Midbrain (tissue), 1 donor: Measurements from ENCODE around the gene PRMT2.
"Not testable (repeated sequence)": the region's sequence is repeated elsewhere in the genome, so short reads cannot be mapped to it uniquely, and the experiment has no call there.

Experiments used
- DNase-seq: peaks from one replicate; lab custom pipeline; 2025; lab: John Stamatoyannopoulos, UW

Gene PRMT2

GRCh38 chr21:46617267-46618051 lies 18.0 kb upstream of the PRMT2 start:
- DNase-seq, result no peak

GRCh38 chr21:46618738-46619379 lies 16.6 kb upstream of the PRMT2 start:
- no peak for DNase-seq

GRCh38 chr21:46619846-46620245 lies 15.6 kb upstream of the PRMT2 start:
- no peak for DNase-seq

- no peak for DNase-seq
Measured at GRCh38 chr21:46620846-46621245, 14.6 kb upstream of the PRMT2 start.

- peak; percentile 87 for DNase-seq
Measured at GRCh38 chr21:46621457-46622182, 13.9 kb upstream of the PRMT2 start.

- peak; percentile 89 for DNase-seq
Measured at GRCh38 chr21:46622226-46622625, 13.2 kb upstream of the PRMT2 start.

- peak; percentile 16 for DNase-seq
Measured at GRCh38 chr21:46624050-46624449, 11.4 kb upstream of the PRMT2 start.

GRCh38 chr21:46625759-46626158 lies 9.7 kb upstream of the PRMT2 start:
- no peak for DNase-seq

GRCh38 chr21:46626536-46626935 lies 8.9 kb upstream of the PRMT2 start:
- DNase-seq, result no peak

- no peak for DNase-seq
Measured at GRCh38 chr21:46626975-46627501, 8.4 kb upstream of the PRMT2 start.

GRCh38 chr21:46627726-46628125 lies 7.7 kb upstream of the PRMT2 start:
- no peak for DNase-seq

GRCh38 chr21:46628868-46629267 lies 6.6 kb upstream of the PRMT2 start:
- no peak for DNase-seq

- DNase-seq, result not testable (repeated sequence)
Measured at GRCh38 chr21:46630915-46631314, 4.6 kb upstream of the PRMT2 start.

- DNase-seq, result no peak
Measured at GRCh38 chr21:46633566-46633965, 1.9 kb upstream of the PRMT2 start.

GRCh38 chr21:46634427-46634826 lies 1.0 kb upstream of the PRMT2 start:
- no peak for DNase-seq

- peak; percentile 83 for DNase-seq
Measured at GRCh38 chr21:46634966-46635323, 529 bp upstream of the PRMT2 start.

- DNase-seq, result no peak
Measured at GRCh38 chr21:46636181-46636512, 673 bp downstream of the PRMT2 start.

GRCh38 chr21:46636550-46637285 lies 1.2 kb downstream of the PRMT2 start:
- peak; percentile 3 for DNase-seq

GRCh38 chr21:46637952-46638746 lies 2.7 kb downstream of the PRMT2 start:
- DNase-seq, result peak; percentile 32

- peak; percentile 53 for DNase-seq
Measured at GRCh38 chr21:46639489-46640386, 4.3 kb downstream of the PRMT2 start.
